Activated naive CD8-positive, alpha-beta T cell treated with anti-CD3 and anti-CD28 coated beads for 36 hours (primary cell): ENCODE results near the gene CDH12. TPM values are rescaled to one million over a fixed set of nuclear protein-coding genes. Genes with fewer than 3 reads are reported as not detected.
"Not testable (repeated sequence)": the region's sequence is repeated elsewhere in the genome, so short reads cannot be mapped to it uniquely, and the experiment has no call there.

Experiments used
- DNase-seq: peaks from one replicate; pipeline ENCODE4 v3.0.0; 2021
- H3K27ac Mint-ChIP-seq: one replicate; pipeline ENCODE4 v1.8.0; 2022; ENCODE audit warnings: mild to moderate bottlenecking, moderate library complexity, mixed read lengths
- H3K27me3 Mint-ChIP-seq: one replicate; pipeline ENCODE4 v1.8.0; 2022; ENCODE audit warnings: mild to moderate bottlenecking, mixed read lengths
- H3K36me3 Mint-ChIP-seq: one replicate; pipeline ENCODE4 v1.8.0; 2021; ENCODE audit warnings: mild to moderate bottlenecking, mixed read lengths
- H3K4me1 Mint-ChIP-seq: one replicate; pipeline ENCODE4 v1.8.0; 2021; ENCODE audit warnings: mixed read lengths
- H3K4me3 Mint-ChIP-seq: one replicate; pipeline ENCODE4 v1.8.0; 2022; ENCODE audit warnings: mild to moderate bottlenecking, moderate library complexity, mixed read lengths
- H3K9me3 Mint-ChIP-seq: one replicate; pipeline ENCODE4 v1.8.0; 2022; ENCODE audit warnings: mixed read lengths
- total RNA-seq, 2 experiments: library from RNA; stranded (reverse); gene quantifications; one replicate each; pipeline ENCODE4 v1.2.3, GENCODE V29; 2021

CDH12 gene
- total RNA-seq, 2 experiments from 2014 or later, result not detected

DNA sequence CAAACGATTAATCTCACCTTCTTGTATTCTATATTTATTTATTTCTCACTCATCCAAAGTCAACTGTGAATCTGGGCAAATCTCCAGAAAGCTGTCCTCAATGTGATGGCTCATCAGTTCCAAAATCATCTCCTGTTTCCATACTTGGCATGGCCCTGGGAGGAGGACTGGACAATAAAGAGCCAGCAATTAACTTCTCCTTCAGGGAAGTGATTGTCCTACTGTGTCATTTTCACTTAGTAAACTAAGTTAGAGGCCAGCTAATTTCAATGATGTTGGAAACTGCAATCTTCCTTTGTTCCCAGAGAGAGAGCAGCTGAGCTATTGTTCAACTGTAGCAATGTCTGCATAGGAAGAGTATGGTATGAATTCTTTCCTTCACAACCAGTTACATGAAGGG, 17.5 kb downstream of the CDH12 start:
- Mint-ChIP-seq H3K4me3 (no peak overlapping the region), H3K27ac (no peak overlapping the region), H3K27me3 (no peaks in the 10 kb centered on the region), H3K36me3 (no peaks in the 10 kb centered on the region), H3K9me3 (no peaks in the 10 kb centered on the region), H3K4me1 (no peaks in the 10 kb centered on the region)
- DNase-seq, result no peak

DNA sequence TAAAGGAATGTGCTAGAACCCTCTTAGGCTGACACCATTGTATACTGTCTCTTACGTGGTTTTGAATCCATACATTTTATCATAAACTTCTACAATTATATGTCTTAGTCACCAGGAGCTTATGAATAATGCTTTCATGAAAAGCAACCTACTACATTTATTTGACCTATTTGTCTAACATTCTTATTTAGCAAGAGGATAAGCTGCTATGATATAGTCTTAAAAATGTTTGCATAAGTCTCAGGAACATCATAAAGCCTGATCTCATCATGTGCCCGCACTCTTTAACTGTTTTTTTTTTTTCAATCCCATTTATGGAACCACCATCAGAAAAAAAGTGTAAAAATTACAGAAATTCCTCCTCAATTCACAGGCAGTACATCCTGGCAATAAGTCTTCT, 59.7 kb downstream of the CDH12 start:
- Mint-ChIP-seq H3K27me3 (no peaks in the 10 kb centered on the region), H3K9me3 (peaks cover 3% of the 10 kb centered on the region), H3K4me1 (no peaks in the 10 kb centered on the region), H3K4me3 (no peak overlapping the region), H3K36me3 (no peaks in the 10 kb centered on the region), H3K27ac (no peak overlapping the region)
- no peak for DNase-seq

DNA sequence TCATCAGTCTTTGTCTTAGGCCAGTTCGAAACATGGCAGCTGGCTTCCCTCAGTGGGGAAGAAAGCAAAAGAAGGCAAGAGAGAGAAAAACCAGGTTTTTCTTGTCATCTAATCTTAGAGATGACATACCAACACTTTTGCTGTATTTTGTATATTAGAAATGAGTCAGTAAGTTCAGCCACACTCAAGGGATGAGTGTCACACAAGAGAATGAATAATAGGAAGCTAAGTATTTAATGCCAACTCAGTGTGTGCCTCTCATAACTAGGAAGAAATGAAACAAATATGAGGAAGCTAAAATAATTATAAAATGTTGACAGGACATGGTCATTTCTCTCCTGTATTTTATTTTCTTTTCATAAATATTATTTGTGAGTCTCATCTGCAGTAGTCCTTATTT, 65.3 kb downstream of the CDH12 start:
- no peak overlapping the region for H3K4me3 Mint-ChIP-seq
- H3K27me3 Mint-ChIP-seq, result no peaks in the 10 kb centered on the region
- DNase-seq, result no peak
- H3K27ac Mint-ChIP-seq, result no peak overlapping the region
- H3K9me3 Mint-ChIP-seq, result peaks cover 7% of the 10 kb centered on the region
- no peaks in the 10 kb centered on the region for H3K36me3 Mint-ChIP-seq
- no peaks in the 10 kb centered on the region for H3K4me1 Mint-ChIP-seq

DNA sequence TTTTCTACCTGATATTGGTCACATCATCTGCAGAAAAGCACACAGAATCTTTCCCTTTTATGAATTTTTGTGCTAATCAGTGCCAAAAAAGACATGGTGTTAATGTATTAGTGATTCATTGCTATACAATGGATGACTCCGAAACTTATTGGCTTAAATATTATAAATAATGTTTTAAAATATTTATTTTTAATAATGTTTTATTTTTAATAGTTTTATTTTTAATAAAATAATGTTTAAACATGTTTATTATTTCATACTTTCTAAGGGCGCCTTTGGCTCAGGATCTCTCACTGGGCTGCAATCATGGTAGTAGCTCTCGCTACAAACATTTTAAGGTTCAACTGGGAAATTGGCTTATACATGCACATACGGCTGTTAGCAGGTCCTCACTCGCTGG, 65.7 kb downstream of the CDH12 start:
- H3K9me3 Mint-ChIP-seq, result peaks cover 7% of the 10 kb centered on the region

DNA sequence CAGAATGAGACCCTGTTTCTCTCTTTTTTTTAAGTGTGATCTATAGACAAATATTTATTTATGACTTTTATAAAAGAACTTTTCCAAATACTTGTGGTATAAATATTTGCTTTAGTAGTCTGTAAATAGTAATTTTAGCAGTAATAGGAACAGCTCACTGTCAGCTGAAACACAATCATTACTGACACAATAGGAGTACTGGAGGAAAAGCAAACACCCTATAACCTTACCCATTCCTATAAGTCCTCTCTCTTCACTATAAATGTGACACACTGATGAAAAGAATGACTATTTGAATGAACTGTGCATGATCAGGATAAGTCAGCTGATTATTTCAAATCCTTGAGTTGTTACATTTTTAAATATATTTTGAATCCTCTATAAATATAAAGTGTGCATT, 72.4 kb downstream of the CDH12 start:
- no peak for DNase-seq
- Mint-ChIP-seq H3K36me3 (no peaks in the 10 kb centered on the region), H3K9me3 (peaks cover 2% of the 10 kb centered on the region), H3K4me3 (no peak overlapping the region), H3K27ac (no peak overlapping the region), H3K4me1 (no peaks in the 10 kb centered on the region), H3K27me3 (no peaks in the 10 kb centered on the region)

More for the DNA sequence above, 65.7 kb downstream of the CDH12 start:
- Mint-ChIP-seq H3K36me3 (no peaks in the 10 kb centered on the region), H3K27me3 (no peaks in the 10 kb centered on the region), H3K4me1 (no peaks in the 10 kb centered on the region), H3K4me3 (no peak overlapping the region), H3K27ac (no peak overlapping the region)
- no peak for DNase-seq

DNA sequence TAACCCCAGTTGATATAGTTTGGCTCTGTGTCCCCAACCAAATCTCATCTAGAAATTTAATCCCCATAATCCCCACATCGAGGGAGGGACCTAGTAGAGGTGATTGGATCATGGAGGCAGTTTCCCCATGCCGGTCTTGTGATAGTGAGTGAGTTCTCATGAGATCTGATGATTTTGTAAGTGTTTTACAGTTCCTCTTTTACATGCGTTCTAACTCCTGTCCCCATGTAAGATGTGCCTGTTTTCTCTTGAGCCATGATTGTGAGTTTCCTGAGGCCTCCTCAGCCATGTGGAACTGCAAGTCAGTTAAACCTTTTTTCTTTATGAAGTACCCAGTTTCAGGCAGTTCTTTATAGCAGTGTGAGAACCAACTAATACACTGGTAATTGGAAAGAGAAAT, 73.6 kb downstream of the CDH12 start:
- no peak overlapping the region for H3K27ac Mint-ChIP-seq
- no peaks in the 10 kb centered on the region for H3K4me1 Mint-ChIP-seq
- H3K9me3 Mint-ChIP-seq, result peaks cover 2% of the 10 kb centered on the region
- H3K36me3 Mint-ChIP-seq, result no peaks in the 10 kb centered on the region
- no peaks in the 10 kb centered on the region for H3K27me3 Mint-ChIP-seq
- no peak overlapping the region for H3K4me3 Mint-ChIP-seq
- DNase-seq, result no peak

DNA sequence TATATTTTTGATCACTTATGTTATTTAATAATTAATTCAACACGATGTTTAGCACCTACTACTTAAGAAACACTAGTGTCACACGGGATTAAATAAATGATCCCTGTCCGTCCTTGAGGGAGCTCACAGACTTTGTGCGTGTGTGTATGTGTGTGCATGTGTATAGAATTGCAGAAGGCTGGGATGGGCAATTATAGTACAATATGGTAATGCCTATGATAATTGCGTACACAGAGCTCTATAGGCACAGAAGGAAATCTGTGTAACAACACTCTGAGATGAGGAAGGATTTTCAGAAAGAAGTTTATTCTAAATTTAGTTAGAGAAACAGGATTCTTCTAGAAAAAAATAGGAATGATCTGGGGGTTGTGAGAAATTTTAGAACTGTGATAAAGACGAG, 76.9 kb downstream of the CDH12 start:
- Mint-ChIP-seq H3K27me3 (no peaks in the 10 kb centered on the region), H3K4me3 (no peak overlapping the region), H3K4me1 (no peaks in the 10 kb centered on the region), H3K9me3 (peaks cover 3% of the 10 kb centered on the region), H3K27ac (no peak overlapping the region), H3K36me3 (no peaks in the 10 kb centered on the region)
- no peak for DNase-seq

DNA sequence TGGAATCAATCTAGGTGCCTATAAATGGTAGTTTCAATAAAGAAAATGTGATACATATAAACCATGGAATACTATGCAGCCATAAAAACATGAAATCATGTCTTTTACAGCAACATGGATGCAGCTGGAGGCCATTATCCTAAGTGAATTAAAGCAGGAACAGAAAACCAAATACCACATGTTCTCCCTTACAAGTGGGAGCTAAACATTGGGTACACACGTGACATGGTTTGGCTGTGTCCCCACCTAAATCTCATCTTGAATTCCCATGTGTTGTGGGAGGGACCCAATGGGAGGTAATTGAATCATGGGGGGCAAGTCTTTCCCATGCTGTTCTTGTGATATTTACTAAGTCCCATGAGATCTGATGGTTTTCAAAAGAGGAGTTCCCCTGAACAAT, 78.9 kb downstream of the CDH12 start:
- not testable (repeated sequence) for H3K27ac Mint-ChIP-seq, H3K27me3 Mint-ChIP-seq, DNase-seq

DNA sequence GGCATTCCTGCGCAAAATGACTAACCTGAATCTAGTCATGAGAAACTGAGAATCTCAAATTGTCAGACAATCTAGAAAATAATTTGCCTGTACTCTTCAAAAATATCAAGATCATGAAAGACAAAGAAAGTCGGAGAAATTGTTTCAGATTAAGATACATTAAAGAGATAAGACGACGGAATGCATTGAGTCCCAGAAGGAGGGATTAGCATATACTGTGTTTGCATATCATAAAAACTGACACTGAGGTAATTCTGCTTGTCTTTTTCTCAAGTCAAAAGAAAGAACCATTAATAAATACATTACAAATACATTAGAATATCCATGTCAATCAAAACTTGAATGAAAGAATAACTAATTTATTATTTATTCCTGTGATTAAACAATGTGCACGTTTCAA, 88.4 kb downstream of the CDH12 start:
- Mint-ChIP-seq H3K36me3 (no peaks in the 10 kb centered on the region), H3K4me1 (no peaks in the 10 kb centered on the region), H3K4me3 (no peak overlapping the region), H3K27ac (no peak overlapping the region), H3K9me3 (peaks cover 2% of the 10 kb centered on the region), H3K27me3 (no peaks in the 10 kb centered on the region)
- no peak for DNase-seq

More for the DNA sequence above, 78.9 kb downstream of the CDH12 start:
- H3K4me1 Mint-ChIP-seq, H3K4me3 Mint-ChIP-seq, H3K9me3 Mint-ChIP-seq, H3K36me3 Mint-ChIP-seq: not testable (repeated sequence)

DNA sequence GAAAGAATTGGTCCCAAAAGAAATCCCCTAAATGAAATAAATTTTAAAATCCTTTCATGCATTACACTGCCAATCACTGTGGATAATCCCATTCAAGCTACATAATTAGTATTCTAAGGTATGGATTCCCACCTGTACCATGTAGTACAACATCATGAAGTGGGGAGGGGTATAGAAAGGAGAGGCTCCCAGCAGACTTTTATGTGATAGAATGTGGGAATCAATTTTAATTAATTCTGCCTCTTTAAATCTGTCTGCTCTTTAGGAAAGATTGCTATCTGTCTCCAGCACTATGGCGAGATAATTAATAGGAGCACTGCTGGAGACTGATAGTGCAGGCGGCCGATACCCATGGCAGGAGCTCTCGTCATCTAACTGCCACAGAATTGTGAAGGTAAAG, 95.4 kb downstream of the CDH12 start:
- peaks cover 4% of the 10 kb centered on the region for H3K9me3 Mint-ChIP-seq
- H3K4me3 Mint-ChIP-seq, result no peak overlapping the region
- H3K27ac Mint-ChIP-seq, result no peak overlapping the region
- DNase-seq, result no peak
- no peaks in the 10 kb centered on the region for H3K4me1 Mint-ChIP-seq
- no peaks in the 10 kb centered on the region for H3K36me3 Mint-ChIP-seq
- H3K27me3 Mint-ChIP-seq, result no peaks in the 10 kb centered on the region

DNA sequence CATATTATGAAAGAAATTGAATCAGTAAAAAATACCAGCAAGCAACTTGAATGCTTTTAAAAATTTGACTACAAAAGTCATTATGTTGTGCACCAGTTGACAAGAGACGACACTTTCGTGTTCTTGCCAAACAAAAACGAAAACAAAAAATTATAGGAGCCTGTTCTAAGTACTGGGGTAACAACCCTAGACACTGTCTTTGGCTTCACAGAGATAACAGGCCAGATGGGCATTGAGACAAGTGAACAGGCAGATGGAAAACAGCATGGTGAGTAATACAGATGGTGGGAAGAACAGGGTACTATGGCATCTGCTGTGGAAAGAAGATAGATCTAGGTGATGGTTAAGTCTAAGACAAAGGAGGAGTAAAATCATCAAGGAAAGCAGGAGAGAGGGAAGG, 99.0 kb downstream of the CDH12 start:
- no peaks in the 10 kb centered on the region for H3K27me3 Mint-ChIP-seq
- H3K27ac Mint-ChIP-seq, result no peak overlapping the region
- H3K9me3 Mint-ChIP-seq, result peaks cover 8% of the 10 kb centered on the region
- no peak for DNase-seq
- no peaks in the 10 kb centered on the region for H3K4me1 Mint-ChIP-seq
- no peaks in the 10 kb centered on the region for H3K36me3 Mint-ChIP-seq
- no peak overlapping the region for H3K4me3 Mint-ChIP-seq

DNA sequence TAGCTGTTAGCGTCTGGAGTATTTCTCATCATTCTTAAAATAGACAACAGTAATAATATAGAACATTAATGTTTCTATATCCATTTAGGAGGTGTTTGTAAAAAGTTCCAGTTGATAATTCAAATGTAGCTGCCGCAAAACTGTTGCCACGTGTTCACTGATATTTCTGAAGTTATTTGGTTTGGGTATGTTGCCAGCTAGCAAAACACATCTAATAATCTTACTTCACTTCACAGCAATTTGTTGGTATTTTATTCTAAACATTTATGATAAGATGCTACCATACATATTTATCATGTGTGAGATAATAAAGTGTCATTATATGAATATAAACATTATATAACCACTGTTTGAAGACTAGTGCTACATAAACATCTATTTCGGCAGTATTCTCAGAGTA, 101.6 kb downstream of the CDH12 start:
- Mint-ChIP-seq H3K36me3 (no peaks in the 10 kb centered on the region), H3K9me3 (peaks cover 12% of the 10 kb centered on the region), H3K4me3 (no peak overlapping the region), H3K27ac (no peak overlapping the region), H3K4me1 (no peaks in the 10 kb centered on the region), H3K27me3 (no peaks in the 10 kb centered on the region)
- DNase-seq, result no peak

DNA sequence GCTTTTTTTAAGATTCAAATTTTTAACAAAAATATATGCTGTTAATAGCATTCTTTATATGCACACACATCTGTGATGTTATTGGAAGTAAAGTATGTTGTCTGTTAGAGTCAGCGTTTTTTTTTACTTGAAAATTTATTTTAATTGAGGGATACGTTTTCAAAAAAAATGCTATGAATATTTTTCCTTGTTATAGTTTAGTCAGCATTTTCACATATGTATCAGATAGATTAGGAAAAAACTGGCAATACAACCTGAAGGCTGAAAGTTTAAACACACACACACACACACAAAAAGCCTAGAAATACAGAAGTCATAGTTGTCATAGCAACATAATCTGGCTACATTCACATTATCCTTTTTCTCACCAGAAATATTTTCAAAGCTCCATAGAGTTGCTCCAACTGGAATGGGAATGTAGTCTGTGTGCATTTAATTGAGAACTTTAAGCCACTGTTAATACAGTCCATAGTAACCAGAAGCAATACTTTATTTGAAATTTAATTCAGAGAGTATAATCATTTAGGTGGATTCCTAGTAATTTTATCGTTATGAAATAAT, 116.6 kb downstream of the CDH12 start:
- Mint-ChIP-seq H3K4me3 (no peak overlapping the region), H3K9me3 (peaks cover 2% of the 10 kb centered on the region), H3K36me3 (no peaks in the 10 kb centered on the region), H3K27me3 (no peaks in the 10 kb centered on the region), H3K4me1 (no peaks in the 10 kb centered on the region), H3K27ac (no peak overlapping the region)
- DNase-seq, result no peak

DNA sequence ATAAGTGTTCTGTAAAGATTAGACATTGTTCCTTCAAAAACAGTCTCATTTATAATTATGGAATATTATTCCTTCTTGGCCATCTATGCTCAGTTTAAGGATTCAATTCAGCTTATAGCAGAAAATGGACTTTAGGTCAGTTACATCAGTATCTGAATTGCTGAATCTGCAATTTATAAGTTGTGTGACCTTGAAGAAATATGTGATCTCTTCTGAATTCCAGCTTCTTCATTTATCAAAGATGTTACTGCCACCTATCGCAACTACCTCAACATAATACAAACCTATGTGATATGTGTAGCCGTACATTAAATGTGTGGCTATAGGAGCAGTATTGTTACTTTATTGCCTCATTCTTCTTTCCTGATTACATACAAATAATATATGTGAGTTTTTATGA, 118.2 kb downstream of the CDH12 start:
- Mint-ChIP-seq H3K27me3 (no peaks in the 10 kb centered on the region), H3K36me3 (no peaks in the 10 kb centered on the region), H3K9me3 (peaks cover 2% of the 10 kb centered on the region), H3K4me1 (no peaks in the 10 kb centered on the region), H3K27ac (no peak overlapping the region), H3K4me3 (no peak overlapping the region)
- DNase-seq, result no peak

DNA sequence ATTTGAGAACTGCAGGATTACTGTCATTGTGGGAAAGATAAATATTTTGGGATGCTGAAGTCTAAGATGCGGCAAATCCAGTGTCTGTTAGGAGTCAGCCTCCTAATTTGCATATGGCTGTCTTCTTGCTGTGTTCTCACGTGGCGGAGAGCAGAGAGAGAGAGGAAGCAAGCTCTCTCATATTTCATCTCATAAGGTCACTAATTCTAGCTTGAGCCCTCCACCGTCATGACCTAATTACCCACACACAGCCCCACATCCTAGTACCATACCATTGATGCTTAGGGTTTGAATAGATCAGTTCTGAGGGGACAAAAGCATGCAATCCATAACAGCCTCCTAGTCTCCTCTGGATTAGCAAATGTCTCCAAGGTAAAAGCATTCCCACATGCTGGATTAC, 124.5 kb downstream of the CDH12 start:
- H3K4me1 Mint-ChIP-seq, result no peaks in the 10 kb centered on the region
- H3K9me3 Mint-ChIP-seq, result peaks cover 4% of the 10 kb centered on the region
- no peaks in the 10 kb centered on the region for H3K36me3 Mint-ChIP-seq
- H3K27ac Mint-ChIP-seq, result no peak overlapping the region
- no peak for DNase-seq
- no peaks in the 10 kb centered on the region for H3K27me3 Mint-ChIP-seq
- H3K4me3 Mint-ChIP-seq, result no peak overlapping the region

DNA sequence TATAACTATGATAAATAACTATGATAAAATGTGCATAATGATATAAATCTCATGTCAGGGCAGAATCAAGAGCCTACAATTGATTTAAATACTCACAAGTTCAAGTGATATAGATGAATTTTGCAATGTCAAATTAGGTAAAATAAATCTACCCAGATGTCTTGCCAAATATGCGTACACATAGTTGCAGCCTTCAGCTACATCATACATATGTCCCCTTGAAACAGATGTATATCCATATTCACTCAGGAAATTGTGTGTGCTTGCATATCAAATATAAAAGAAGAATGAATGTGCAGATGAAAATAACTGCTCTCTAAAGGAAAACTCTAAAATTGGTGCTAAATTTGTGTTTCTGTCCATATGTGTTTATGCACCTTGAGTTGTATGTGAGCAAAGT, 130.7 kb downstream of the CDH12 start:
- H3K27me3 Mint-ChIP-seq, result no peaks in the 10 kb centered on the region
- no peak overlapping the region for H3K27ac Mint-ChIP-seq
- H3K4me3 Mint-ChIP-seq, result no peak overlapping the region
- no peaks in the 10 kb centered on the region for H3K4me1 Mint-ChIP-seq
- no peaks in the 10 kb centered on the region for H3K36me3 Mint-ChIP-seq
- DNase-seq, result no peak
- H3K9me3 Mint-ChIP-seq, result peaks cover 16% of the 10 kb centered on the region

DNA sequence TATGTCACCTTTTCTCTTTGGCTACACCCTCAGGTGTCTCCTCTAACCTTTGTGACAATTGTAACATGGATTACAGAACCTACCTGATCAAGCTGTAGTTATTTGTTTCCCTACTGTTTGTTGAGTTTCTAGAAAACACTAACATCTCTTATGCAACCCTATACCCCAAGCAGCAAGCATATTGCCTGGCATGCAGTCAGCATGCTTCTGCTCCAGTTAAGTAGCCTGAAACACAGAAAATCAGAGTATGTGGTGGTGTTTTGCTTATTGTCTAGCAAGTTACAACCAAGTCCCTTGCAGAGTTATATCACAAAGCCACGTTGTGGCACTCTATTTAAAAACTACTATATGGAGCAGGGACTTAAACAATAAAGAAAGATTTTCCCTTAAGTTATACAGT, 131.1 kb downstream of the CDH12 start:
- peaks cover 17% of the 10 kb centered on the region for H3K9me3 Mint-ChIP-seq
- H3K27me3 Mint-ChIP-seq, result no peaks in the 10 kb centered on the region
- H3K36me3 Mint-ChIP-seq, result no peaks in the 10 kb centered on the region
- no peaks in the 10 kb centered on the region for H3K4me1 Mint-ChIP-seq
- no peak overlapping the region for H3K27ac Mint-ChIP-seq
- no peak for DNase-seq
- H3K4me3 Mint-ChIP-seq, result no peak overlapping the region
